CD14-positive monocyte (primary cell): ENCODE measurements around the gene KCNT1. TPM values are rescaled to one million over a fixed set of nuclear protein-coding genes. Genes with fewer than 3 reads are reported as not detected.
A peak's percentile ranks its signal among the peaks of the same experiment; 100 is the strongest.

ENCODE experiments used
- DNase-seq, 3 donors: peaks; one replicate each; pipeline ENCODE4 v3.0.0-alpha.2; 2011 to 2022
- H2AFZ ChIP-seq: 2 replicates; pipeline ENCODE4 v1.6.0; 2012; ENCODE audit warnings: mild to moderate bottlenecking, low read depth, low read length, inconsistent platforms; ENCODE audit not compliant: insufficient read depth, poor library complexity, severe bottlenecking
- H3K27ac ChIP-seq, 2 donors: 1 replicate in 1 of 2; 2 replicates in 1 of 2; pipeline ENCODE4 v1.5.1; 2012 to 2013; ENCODE audit warnings: low read length in 2 of 2, control low read depth in 1 of 2, inconsistent platforms in 1 of 2, low read depth in 1 of 2, mild to moderate bottlenecking in 1 of 2
- H3K27me3 ChIP-seq, 2 donors: one replicate each; pipeline versions ENCODE4 v1.6.0 to v1.6.1; 2011 to 2013; ENCODE audit warnings: low read length in 2 of 2; ENCODE audit not compliant: control insufficient read depth in 2 of 2, insufficient read depth in 2 of 2
- H3K36me3 ChIP-seq, 2 donors: replicated peaks in 1 of 2; 1 replicate in 1 of 2; 2 replicates in 1 of 2; pipeline versions ENCODE4 v1.5.1 to v1.6.1; 2012 to 2013; ENCODE audit warnings: low read length in 2 of 2, control low read depth in 1 of 2, inconsistent platforms in 1 of 2, mild to moderate bottlenecking in 1 of 2; ENCODE audit not compliant: insufficient read depth in 2 of 2, control insufficient read depth in 1 of 2
- H3K4me1 ChIP-seq, 2 donors: 1 replicate in 1 of 2; 2 replicates in 1 of 2; pipeline versions ENCODE4 v1.5.1 to v1.6.1; 2012 to 2013; ENCODE audit warnings: low read length in 2 of 2, control low read depth in 1 of 2, inconsistent platforms in 1 of 2, mild to moderate bottlenecking in 1 of 2, moderate library complexity in 1 of 2; ENCODE audit not compliant: insufficient read depth in 2 of 2, control insufficient read depth in 1 of 2
- H3K4me2 ChIP-seq: replicated peaks from 2 replicates; pipeline ENCODE3; 2012; ENCODE audit warnings: low read length, moderate library complexity, mild to moderate bottlenecking; ENCODE audit not compliant: poor library complexity, severe bottlenecking; ENCODE audit errors: extremely low read depth
- H3K4me3 ChIP-seq, 3 experiments: fragments of 200-600 bp in 1 of 3; sonication (generic) in 1 of 3; replicated peaks in 1 of 3; 1 replicate in 2 of 3; 2 replicates in 1 of 3; pipeline ENCODE4 v1.5.1; 2011 to 2013; ENCODE audit warnings: low read length in 3 of 3, mild to moderate bottlenecking in 3 of 3, control low read depth in 2 of 3, low read depth in 2 of 3, inconsistent platforms in 1 of 3, moderate library complexity in 1 of 3
- H3K79me2 ChIP-seq: 2 replicates; pipeline ENCODE4 v1.6.0; 2012; ENCODE audit warnings: mild to moderate bottlenecking, control low read depth, inconsistent platforms, low read length, moderate library complexity; ENCODE audit not compliant: insufficient read depth
- H3K9ac ChIP-seq: 2 replicates; pipeline ENCODE4 v1.6.0; 2017; ENCODE audit warnings: low read length, mild to moderate bottlenecking; ENCODE audit not compliant: insufficient read depth, poor library complexity, severe bottlenecking
- H3K9me3 ChIP-seq, 2 donors: replicated peaks in 1 of 2; 1 replicate in 1 of 2; 2 replicates in 1 of 2; pipeline versions ENCODE4 v1.5.1 to v1.6.1; 2012 to 2013; ENCODE audit warnings: low read length in 2 of 2, control low read depth in 1 of 2; ENCODE audit not compliant: control insufficient read depth in 1 of 2, insufficient read depth in 1 of 2
- H4K20me1 ChIP-seq: 2 replicates; pipeline ENCODE4 v1.6.0; 2012; ENCODE audit warnings: mild to moderate bottlenecking, low read length, control low read depth, moderate library complexity; ENCODE audit not compliant: insufficient read depth
- H3K27ac Mint-ChIP-seq, 7 donors: one replicate each; pipeline ENCODE4 v1.8.0; 2020; ENCODE audit warnings: mild to moderate bottlenecking in 7 of 7, mixed read lengths in 7 of 7, moderate library complexity in 6 of 7, inconsistent platforms in 2 of 7
- H3K27me3 Mint-ChIP-seq, 3 donors: one replicate each; pipeline ENCODE4 v1.8.0; 2021 to 2022; ENCODE audit warnings: low read depth in 3 of 3, mild to moderate bottlenecking in 3 of 3, mixed read lengths in 3 of 3, moderate library complexity in 3 of 3, inconsistent platforms in 1 of 3
- H3K36me3 Mint-ChIP-seq, 2 donors: one replicate each; pipeline ENCODE4 v1.8.0; 2020; ENCODE audit warnings: mixed read lengths in 2 of 2, inconsistent platforms in 1 of 2, mild to moderate bottlenecking in 1 of 2
- H3K4me1 Mint-ChIP-seq: one replicate; pipeline ENCODE4 v1.8.0; 2020; ENCODE audit warnings: mild to moderate bottlenecking, mixed read lengths
- H3K4me3 Mint-ChIP-seq, 2 donors: one replicate each; pipeline ENCODE4 v1.8.0; 2020; ENCODE audit warnings: mild to moderate bottlenecking in 2 of 2, mixed read lengths in 2 of 2, moderate library complexity in 1 of 2
- H3K9me3 Mint-ChIP-seq, 7 donors: one replicate each; pipeline ENCODE4 v1.8.0; 2020 to 2022; ENCODE audit warnings: mixed read lengths in 7 of 7, mild to moderate bottlenecking in 6 of 7, moderate library complexity in 6 of 7, inconsistent platforms in 2 of 7
- WGBS: methylation state at CpG from one replicate; pipeline ENCODE4 v1.1.5; 2013; ENCODE audit warnings: missing lambda C conversion rate; ENCODE audit not compliant: insufficient coverage; 5-methylcytosine and 5-hydroxymethylcytosine counted together
- intact Hi-C, 2 donors: fragments of 100-400 bp; cut with micrococcal nuclease; formaldehyde crosslinking; loops; one replicate each; pipeline versions ENCODE4 v1.15.0 to v1.15.1; 2023
- polyA plus RNA-seq, 3 donors: library from polyadenylated mRNA; depleted of rRNA in 1 of 3; unstranded in 2 of 3; stranded (reverse) in 1 of 3; fragments of 300-500 nt in 2 of 3; fragments of >200 nt in 1 of 3; fragmentation: Illumina TruSeq in 2 of 3; gene quantifications; 1 replicate in 2 of 3; 2 replicates in 1 of 3; pipeline ENCODE4 v1.2.3, GENCODE V29; 2012 to 2021
- TF ChIP-seq, protein P1 (sequence below): fragments of 200-600 bp; IDR thresholded peaks from one replicate; pipeline ENCODE4 v1.8.0; 2022; ENCODE audit warnings: antibody characterized with exemption, mild to moderate bottlenecking

KCNT1 gene
- polyA plus RNA-seq, 3 donors: not detected

DNA sequence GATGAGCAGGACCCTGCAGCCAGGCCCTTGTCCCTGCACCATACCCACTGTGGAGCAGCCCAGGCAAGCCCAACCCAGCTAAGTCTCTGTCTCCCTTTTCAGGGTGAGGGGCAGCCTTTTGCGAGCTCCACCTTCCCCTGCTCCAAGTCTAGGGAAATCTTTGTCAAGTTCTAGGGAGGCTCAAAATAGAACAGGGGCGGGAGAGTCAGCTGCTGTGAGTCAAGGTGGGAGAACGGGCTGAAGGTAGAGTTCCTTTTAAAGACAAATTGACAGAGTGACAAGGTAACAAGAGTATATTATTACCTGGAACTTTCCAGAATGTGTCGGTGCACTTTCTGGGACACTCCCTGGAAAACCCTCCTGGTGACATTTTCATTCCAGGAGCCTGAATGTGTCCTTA lies 64.7 kb downstream of the KCNT1 start:
- Histone ChIP-seq H3K4me1 (no peaks in the 10 kb centered on the region), H3K27ac (no peak overlapping the region), H3K9me3 (peaks cover 28 to 35% of the 10 kb centered on the region in 2 donors), H2AFZ (no peak overlapping the region), H3K4me3 (peak overlapping the region in 1 of 3 experiments; percentile 11), H3K36me3 (no peaks in the 10 kb centered on the region), H3K27me3 (no peaks in the 10 kb centered on the region), H3K79me2 (no peaks in the 10 kb centered on the region), H3K9ac (no peak overlapping the region), H4K20me1 (no peaks in the 10 kb centered on the region), H3K4me2 (no peak overlapping the region)
- TF ChIP-seq, protein P1, sequence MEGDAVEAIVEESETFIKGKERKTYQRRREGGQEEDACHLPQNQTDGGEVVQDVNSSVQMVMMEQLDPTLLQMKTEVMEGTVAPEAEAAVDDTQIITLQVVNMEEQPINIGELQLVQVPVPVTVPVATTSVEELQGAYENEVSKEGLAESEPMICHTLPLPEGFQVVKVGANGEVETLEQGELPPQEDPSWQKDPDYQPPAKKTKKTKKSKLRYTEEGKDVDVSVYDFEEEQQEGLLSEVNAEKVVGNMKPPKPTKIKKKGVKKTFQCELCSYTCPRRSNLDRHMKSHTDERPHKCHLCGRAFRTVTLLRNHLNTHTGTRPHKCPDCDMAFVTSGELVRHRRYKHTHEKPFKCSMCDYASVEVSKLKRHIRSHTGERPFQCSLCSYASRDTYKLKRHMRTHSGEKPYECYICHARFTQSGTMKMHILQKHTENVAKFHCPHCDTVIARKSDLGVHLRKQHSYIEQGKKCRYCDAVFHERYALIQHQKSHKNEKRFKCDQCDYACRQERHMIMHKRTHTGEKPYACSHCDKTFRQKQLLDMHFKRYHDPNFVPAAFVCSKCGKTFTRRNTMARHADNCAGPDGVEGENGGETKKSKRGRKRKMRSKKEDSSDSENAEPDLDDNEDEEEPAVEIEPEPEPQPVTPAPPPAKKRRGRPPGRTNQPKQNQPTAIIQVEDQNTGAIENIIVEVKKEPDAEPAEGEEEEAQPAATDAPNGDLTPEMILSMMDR: no peak
- intact Hi-C loops: no loop called here
- WGBS: 100% methylated on average over 1 of the region's 4 CpGs
- H3K27me3 Mint-ChIP-seq: peaks cover 0 to 2% (median 1%) of the 10 kb centered on the region in 3 donors
- no peaks in the 10 kb centered on the region for H3K36me3 Mint-ChIP-seq
- DNase-seq: no peak
- no peak overlapping the region for H3K4me3 Mint-ChIP-seq
- peaks cover 29 to 50% (median 35%) of the 10 kb centered on the region in 7 donors for H3K9me3 Mint-ChIP-seq
- H3K4me1 Mint-ChIP-seq: no peaks in the 10 kb centered on the region
- H3K27ac Mint-ChIP-seq: no peak overlapping the region

DNA sequence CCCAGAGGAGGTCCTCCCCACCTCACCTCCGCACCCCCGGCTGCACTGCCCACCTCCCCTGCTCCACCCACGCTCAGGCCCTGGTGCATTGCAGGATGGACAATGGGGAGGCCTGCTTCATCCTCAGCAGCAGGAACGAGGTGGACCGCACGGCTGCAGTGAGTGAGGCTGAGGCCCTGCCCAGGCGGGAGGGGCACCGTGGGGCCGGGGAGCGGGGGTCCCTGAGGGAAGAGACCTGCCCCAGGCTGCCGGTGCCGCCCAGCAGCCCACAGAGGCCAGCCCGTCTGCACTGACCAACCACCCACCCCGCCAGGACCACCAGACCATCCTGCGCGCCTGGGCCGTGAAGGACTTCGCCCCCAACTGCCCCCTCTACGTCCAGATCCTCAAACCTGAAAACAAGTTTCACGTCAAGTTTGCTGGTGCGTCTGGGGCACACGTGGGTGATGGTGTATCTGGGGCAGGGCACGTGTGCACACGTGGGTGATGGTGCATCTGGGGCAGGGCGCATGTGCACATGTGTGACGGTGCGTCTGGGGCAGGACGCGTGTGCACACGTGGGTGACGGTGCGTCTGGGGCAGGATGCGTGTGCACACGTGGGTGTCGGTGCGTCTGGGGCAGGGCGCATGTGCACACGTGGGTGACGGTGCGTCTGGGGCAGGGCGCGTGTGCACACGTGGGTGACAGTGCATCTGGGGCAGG lies 66.7 kb downstream of the KCNT1 start:
- TF ChIP-seq, protein P1: no peak
- Histone ChIP-seq H3K27ac (no peak overlapping the region), H3K36me3 (no peaks in the 10 kb centered on the region), H3K4me2 (no peak overlapping the region), H4K20me1 (no peaks in the 10 kb centered on the region), H3K79me2 (no peaks in the 10 kb centered on the region), H3K4me1 (no peaks in the 10 kb centered on the region), H3K9me3 (peaks cover 28 to 35% of the 10 kb centered on the region in 2 donors), H3K4me3 (no peak overlapping the region), H3K27me3 (no peaks in the 10 kb centered on the region), H3K9ac (no peak overlapping the region), H2AFZ (no peak overlapping the region)
- no peak for DNase-seq
- H3K36me3 Mint-ChIP-seq: no peaks in the 10 kb centered on the region
- peak overlapping the region in 1 of 7 donors; percentile 47 for H3K27ac Mint-ChIP-seq
- no peaks in the 10 kb centered on the region for H3K4me1 Mint-ChIP-seq
- intact Hi-C loops: no loop called here
- H3K4me3 Mint-ChIP-seq: no peak overlapping the region
- WGBS: 92% methylated on average over 39 of the region's 43 CpGs
- H3K27me3 Mint-ChIP-seq: peaks cover 0 to 1% (median 0%) of the 10 kb centered on the region in 3 donors
- H3K9me3 Mint-ChIP-seq: peaks cover 29 to 50% (median 35%) of the 10 kb centered on the region in 7 donors
